ENCODE measurements around the gene CALML3.

Gene CALML3

DNA sequence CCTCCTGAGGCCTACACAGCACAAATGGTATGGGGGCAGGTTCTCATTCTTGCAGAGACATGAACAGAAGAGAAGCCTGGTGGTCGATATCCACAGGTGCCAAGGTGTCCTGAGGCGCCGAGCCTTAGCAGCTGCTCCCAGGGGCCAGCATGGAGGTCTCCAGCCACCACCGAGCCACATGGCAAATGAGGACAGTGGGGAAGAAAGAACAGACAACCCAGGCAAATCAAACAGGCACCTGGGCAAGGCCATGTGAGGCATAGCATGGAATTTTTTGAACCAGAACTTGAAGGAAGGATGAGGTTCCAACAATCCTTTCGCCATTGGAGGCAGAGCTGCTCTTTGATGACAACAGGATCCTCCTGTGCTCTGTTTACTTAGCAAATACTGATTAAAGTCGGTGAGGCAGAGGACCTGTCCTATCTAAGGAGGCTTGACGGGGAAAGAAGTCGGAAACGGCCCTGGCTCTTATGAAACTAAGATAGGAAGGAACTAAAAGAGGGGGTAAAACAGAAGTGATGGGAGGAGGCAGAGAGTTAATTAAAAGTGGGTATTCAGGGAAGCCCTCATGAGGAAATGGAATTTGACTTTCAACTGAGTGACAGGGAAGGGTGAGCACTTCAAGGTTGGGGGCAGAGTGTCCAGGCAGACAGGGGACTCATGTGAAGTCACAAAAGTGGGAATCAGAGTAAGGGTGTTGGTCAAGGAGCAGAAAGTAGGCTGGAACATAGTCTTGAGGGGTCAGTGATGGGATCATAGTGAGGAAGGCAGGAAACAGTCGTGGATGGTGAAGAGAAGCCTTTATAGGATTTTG is 8.6 kb upstream of the CALML3 start:
- Histone ChIP-seq H3F3A (ENCODE audit: insufficient read depth, low read length) (no peaks in the 10 kb centered on the region), H3K4me3 (ENCODE audit: low read depth, low read length, poor library complexity, severe bottlenecking) (no peak overlapping the region), H3K9me2 (ENCODE audit: low read depth, low read length) (no peaks in the 10 kb centered on the region), H3K36me3 (ENCODE audit: insufficient read depth, low read length) (no peaks in the 10 kb centered on the region), H3K27me3 (ENCODE audit: insufficient read depth, low read length) (peaks cover 5% of the 10 kb centered on the region; the same call in 1 of the 2 replicates), H3K9me3 (ENCODE audit: low read length) (no peaks in the 10 kb centered on the region), H3K27ac (ENCODE audit: low read depth, low read length, poor library complexity, severe bottlenecking) (no peak overlapping the region), H2AFZ (ENCODE audit: low read length) (no peak overlapping the region), H3K4me1 (ENCODE audit: insufficient read depth, low read length, severe bottlenecking) (no peaks in the 10 kb centered on the region), H3K79me2 (ENCODE audit: insufficient read depth, low read length) (no peaks in the 10 kb centered on the region), H3K9ac (ENCODE audit: low read length) (no peak overlapping the region), H4K20me1 (ENCODE audit: insufficient read depth, low read length) (no peaks in the 10 kb centered on the region), H3K4me2 (ENCODE audit: low read length) (no peak overlapping the region)
- TF ChIP-seq, protein P1, sequence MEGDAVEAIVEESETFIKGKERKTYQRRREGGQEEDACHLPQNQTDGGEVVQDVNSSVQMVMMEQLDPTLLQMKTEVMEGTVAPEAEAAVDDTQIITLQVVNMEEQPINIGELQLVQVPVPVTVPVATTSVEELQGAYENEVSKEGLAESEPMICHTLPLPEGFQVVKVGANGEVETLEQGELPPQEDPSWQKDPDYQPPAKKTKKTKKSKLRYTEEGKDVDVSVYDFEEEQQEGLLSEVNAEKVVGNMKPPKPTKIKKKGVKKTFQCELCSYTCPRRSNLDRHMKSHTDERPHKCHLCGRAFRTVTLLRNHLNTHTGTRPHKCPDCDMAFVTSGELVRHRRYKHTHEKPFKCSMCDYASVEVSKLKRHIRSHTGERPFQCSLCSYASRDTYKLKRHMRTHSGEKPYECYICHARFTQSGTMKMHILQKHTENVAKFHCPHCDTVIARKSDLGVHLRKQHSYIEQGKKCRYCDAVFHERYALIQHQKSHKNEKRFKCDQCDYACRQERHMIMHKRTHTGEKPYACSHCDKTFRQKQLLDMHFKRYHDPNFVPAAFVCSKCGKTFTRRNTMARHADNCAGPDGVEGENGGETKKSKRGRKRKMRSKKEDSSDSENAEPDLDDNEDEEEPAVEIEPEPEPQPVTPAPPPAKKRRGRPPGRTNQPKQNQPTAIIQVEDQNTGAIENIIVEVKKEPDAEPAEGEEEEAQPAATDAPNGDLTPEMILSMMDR (IDR thresholded peaks at IDR 0.05; ENCODE audit: low read length), result no peak
- TF ChIP-seq EZH2 (IDR thresholded peaks at IDR 0.05; ENCODE audit: borderline replicate concordance, low read length), result no peak

DNA sequence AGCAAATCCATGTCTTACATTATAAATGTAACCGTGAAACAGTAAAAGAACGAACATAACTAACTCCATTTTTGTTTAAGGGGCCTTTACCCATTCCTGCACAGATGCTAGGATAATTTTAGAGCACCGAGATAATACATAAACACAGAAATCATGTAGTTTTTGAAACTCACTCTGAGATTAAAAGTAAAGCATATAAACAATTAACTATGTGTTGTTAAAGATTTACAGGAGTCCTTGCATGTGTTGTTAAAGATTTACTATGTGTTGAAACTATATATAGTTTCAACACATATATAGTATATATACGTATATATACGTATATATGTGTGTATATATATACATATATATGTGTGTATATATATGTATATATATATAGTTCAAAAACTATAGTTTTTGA is 7.2 kb upstream of the CALML3 start:
- no peak overlapping the region for H3K27ac ChIP-seq (ENCODE audit: low read depth, low read length, poor library complexity, severe bottlenecking)
- no peaks in the 10 kb centered on the region for H3F3A ChIP-seq (ENCODE audit: insufficient read depth, low read length)
- no peaks in the 10 kb centered on the region for H3K79me2 ChIP-seq (ENCODE audit: insufficient read depth, low read length)
- H4K20me1 ChIP-seq (ENCODE audit: insufficient read depth, low read length), result no peaks in the 10 kb centered on the region
- no peaks in the 10 kb centered on the region for H3K36me3 ChIP-seq (ENCODE audit: insufficient read depth, low read length)
- no peak overlapping the region for H3K9ac ChIP-seq (ENCODE audit: low read length)
- peaks cover 5% of the 10 kb centered on the region; the same call in 1 of the 2 replicates for H3K27me3 ChIP-seq (ENCODE audit: insufficient read depth, low read length)
- no peaks in the 10 kb centered on the region for H3K4me1 ChIP-seq (ENCODE audit: insufficient read depth, low read length, severe bottlenecking)
- H2AFZ ChIP-seq (ENCODE audit: low read length), result no peak overlapping the region
- no peaks in the 10 kb centered on the region for H3K9me2 ChIP-seq (ENCODE audit: low read depth, low read length)
- no peak for TF ChIP-seq EZH2 (IDR thresholded peaks at IDR 0.05; ENCODE audit: borderline replicate concordance, low read length)
- TF ChIP-seq, protein P1 (IDR thresholded peaks at IDR 0.05; ENCODE audit: low read length), result no peak
- H3K4me3 ChIP-seq (ENCODE audit: low read depth, low read length, poor library complexity, severe bottlenecking), result no peak overlapping the region
- H3K9me3 ChIP-seq (ENCODE audit: low read length), result no peaks in the 10 kb centered on the region
- no peak overlapping the region for H3K4me2 ChIP-seq (ENCODE audit: low read length)

DNA sequence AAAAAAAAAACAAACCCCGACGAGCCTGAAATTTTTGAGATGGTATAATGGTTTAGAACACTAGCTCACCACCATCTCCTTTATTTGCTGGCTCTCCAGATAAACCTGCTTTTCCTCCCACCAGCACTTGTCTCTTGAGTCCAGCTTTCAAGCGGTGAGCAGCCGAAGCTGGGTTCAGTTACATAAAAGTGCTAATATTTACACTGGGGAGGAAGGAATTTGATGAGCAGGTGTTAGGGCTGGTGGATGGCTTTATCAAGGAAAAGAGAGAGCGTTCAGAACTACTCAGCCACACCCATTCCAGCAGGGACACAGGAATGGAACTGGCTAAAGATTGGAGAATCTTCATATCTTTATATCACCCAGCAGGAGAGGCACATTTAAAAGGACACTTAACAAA is 6.6 kb upstream of the CALML3 start:
- H3K9ac ChIP-seq (ENCODE audit: low read length), result no peak overlapping the region
- TF ChIP-seq, protein P1 (IDR thresholded peaks at IDR 0.05; ENCODE audit: low read length), result no peak
- no peak for TF ChIP-seq EZH2 (IDR thresholded peaks at IDR 0.05; ENCODE audit: borderline replicate concordance, low read length)
- no peaks in the 10 kb centered on the region for H3K4me1 ChIP-seq (ENCODE audit: insufficient read depth, low read length, severe bottlenecking)
- H3K79me2 ChIP-seq (ENCODE audit: insufficient read depth, low read length), result no peaks in the 10 kb centered on the region
- H3K9me2 ChIP-seq (ENCODE audit: low read depth, low read length), result no peaks in the 10 kb centered on the region
- no peak overlapping the region for H3K4me3 ChIP-seq (ENCODE audit: low read depth, low read length, poor library complexity, severe bottlenecking)
- H3K27ac ChIP-seq (ENCODE audit: low read depth, low read length, poor library complexity, severe bottlenecking), result no peak overlapping the region
- H3K36me3 ChIP-seq (ENCODE audit: insufficient read depth, low read length), result no peaks in the 10 kb centered on the region
- no peak overlapping the region for H2AFZ ChIP-seq (ENCODE audit: low read length)
- no peaks in the 10 kb centered on the region for H3K9me3 ChIP-seq (ENCODE audit: low read length)
- H3F3A ChIP-seq (ENCODE audit: insufficient read depth, low read length), result no peaks in the 10 kb centered on the region
- peaks cover 5% of the 10 kb centered on the region; the same call in 1 of the 2 replicates for H3K27me3 ChIP-seq (ENCODE audit: insufficient read depth, low read length)
- H3K4me2 ChIP-seq (ENCODE audit: low read length), result no peak overlapping the region
- H4K20me1 ChIP-seq (ENCODE audit: insufficient read depth, low read length), result no peaks in the 10 kb centered on the region

Measured in OCI-LY1 (cell line).